C4-2B (cell line): ENCODE results near the gene WNT2B.

Source experiments
- ZFX ChIP-seq: fragments of 450-650 bp; IDR thresholded peaks from 2 replicates; pipeline ENCODE4 v1.6.1; 2017
- TF ChIP-seq, protein P1 (sequence below): fragments of 450-650 bp; conservative IDR thresholded peaks from 2 replicates; pipeline ENCODE4 v1.5.1; 2017; ENCODE audit warnings: mild to moderate bottlenecking

GRCh38 chr1:112470966-112471365 is 37.8 kb upstream of the WNT2B start:
- TF ChIP-seq, protein P1, sequence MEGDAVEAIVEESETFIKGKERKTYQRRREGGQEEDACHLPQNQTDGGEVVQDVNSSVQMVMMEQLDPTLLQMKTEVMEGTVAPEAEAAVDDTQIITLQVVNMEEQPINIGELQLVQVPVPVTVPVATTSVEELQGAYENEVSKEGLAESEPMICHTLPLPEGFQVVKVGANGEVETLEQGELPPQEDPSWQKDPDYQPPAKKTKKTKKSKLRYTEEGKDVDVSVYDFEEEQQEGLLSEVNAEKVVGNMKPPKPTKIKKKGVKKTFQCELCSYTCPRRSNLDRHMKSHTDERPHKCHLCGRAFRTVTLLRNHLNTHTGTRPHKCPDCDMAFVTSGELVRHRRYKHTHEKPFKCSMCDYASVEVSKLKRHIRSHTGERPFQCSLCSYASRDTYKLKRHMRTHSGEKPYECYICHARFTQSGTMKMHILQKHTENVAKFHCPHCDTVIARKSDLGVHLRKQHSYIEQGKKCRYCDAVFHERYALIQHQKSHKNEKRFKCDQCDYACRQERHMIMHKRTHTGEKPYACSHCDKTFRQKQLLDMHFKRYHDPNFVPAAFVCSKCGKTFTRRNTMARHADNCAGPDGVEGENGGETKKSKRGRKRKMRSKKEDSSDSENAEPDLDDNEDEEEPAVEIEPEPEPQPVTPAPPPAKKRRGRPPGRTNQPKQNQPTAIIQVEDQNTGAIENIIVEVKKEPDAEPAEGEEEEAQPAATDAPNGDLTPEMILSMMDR, result no peak
- no peak for TF ChIP-seq ZFX
